ENCODE measurements around the gene ZNF853.

Gene ZNF853

DNA sequence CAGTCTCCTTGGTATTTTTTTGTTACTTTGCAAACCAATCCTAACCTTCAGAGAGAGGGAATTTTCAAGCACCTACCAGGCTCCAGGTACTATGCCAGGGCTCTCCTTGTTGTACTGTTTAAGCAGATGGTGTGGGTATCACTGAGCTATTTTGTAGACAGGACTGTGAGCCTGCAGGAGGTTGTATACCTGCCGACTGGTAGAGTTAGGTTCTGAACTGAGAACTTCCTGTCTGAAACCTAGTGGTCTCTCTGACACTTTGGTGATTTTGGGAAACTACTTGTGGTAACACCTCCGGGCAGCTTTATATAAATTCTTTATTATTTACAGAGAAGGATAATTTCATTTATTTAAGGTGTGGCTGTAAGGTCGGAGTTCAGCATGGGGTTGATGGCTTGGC lies 4.6 kb downstream of the ZNF853 start:
- TF ChIP-seq POU2F2 (IDR thresholded peaks at IDR 0.05; ENCODE audit: low read depth, low read length) (no peak), SPI1 (IDR thresholded peaks at IDR 0.05; ENCODE audit: low read depth, low read length) (no peak), TAF1 (IDR thresholded peaks at IDR 0.05; ENCODE audit: low read depth, low read length) (no peak), PAX5 (IDR thresholded peaks at IDR 0.05; ENCODE audit: insufficient read depth, low read length, severe bottlenecking) (no peak), POLR2A (IDR thresholded peaks at IDR 0.05; ENCODE audit: low read depth, low read length) (no peak), POLR2AphosphoS5 (IDR thresholded peaks at IDR 0.05; ENCODE audit: low read depth, low read length) (no peak)

DNA sequence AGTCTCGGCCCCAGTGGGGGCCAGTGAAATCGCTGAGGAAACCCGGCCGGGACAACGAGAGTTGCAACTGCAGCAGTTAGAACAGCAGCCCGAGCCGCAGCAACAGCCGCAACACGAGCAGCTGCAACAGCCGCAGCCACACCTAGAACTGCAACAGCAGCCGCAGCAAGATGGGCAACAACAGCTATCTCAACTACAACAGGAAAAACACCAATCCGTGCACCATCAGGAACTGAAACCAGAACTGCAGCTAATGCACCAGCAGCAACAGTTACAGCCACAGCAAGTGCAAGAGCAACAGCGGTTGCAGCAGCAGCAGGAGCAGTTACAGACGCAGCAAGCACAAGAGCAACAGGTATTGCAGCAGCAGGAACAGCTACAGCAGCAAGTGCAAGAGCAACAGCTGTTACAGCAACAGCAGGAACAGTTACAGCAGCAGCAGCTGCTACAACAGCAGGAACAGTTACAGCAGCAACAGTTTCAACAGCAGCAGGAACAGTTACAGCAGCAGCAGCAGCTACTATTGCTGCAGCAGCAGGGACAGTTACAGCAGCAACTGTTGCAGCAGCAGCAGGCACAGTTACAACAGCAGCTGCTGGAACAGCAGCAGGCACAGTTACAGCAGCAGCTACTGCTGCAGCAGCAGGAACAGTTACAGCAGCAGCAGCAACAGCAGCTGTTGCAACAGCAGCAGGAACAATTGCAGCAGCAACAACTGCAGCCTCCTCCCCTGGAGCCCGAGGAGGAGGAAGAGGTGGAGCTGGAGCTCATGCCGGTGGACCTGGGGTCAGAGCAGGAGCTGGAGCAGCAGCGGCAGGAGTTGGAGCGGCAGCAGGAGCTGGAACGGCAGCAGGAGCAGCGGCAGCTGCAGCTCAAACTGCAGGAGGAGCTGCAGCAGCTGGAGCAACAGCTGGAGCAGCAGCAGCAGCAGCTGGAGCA lies 6.1 kb downstream of the ZNF853 start:
- peak; percentile 89 for FAIRE-seq
- TF ChIP-seq TAF1 (IDR thresholded peaks at IDR 0.05; ENCODE audit: low read depth, low read length) (no peak), POLR2A (IDR thresholded peaks at IDR 0.05; ENCODE audit: low read depth, low read length) (no peak), SPI1 (IDR thresholded peaks at IDR 0.05; ENCODE audit: low read depth, low read length) (peak; percentile 78), POLR2AphosphoS5 (IDR thresholded peaks at IDR 0.05; ENCODE audit: low read depth, low read length) (no peak), PAX5 (IDR thresholded peaks at IDR 0.05; ENCODE audit: insufficient read depth, low read length, severe bottlenecking) (no peak), POU2F2 (IDR thresholded peaks at IDR 0.05; ENCODE audit: low read depth, low read length) (no peak)
- no peak for DNase-seq (ENCODE audit: insufficient read length, low spot score)

More for the DNA sequence above, 4.6 kb downstream of the ZNF853 start:
- DNase-seq (ENCODE audit: insufficient read length, low spot score) (no peak), FAIRE-seq (peak; percentile 16)

DNA sequence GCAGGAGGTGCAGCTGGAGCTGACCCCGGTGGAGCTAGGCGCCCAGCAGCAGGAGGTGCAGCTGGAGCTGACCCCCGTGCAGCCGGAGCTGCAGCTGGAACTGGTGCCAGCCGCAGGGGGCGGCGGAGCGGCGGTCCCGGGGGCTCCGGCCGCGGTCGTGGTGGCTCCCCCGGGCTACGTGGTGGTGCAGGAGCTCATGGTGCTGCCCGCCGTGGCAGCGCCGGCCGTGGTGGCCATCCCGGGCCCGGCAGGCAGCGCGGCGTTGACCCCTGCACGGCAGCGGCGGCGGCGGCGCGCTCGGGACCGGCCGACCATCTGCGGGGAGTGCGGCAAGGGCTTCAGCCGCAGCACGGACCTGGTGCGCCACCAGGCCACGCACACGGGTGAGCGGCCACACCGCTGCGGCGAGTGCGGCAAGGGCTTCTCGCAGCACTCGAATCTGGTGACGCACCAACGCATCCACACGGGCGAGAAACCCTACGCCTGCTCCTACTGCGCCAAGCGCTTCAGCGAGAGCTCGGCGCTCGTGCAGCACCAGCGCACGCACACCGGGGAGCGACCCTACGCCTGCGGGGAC lies 6.8 kb downstream of the ZNF853 start:
- FAIRE-seq (no peak), DNase-seq (ENCODE audit: insufficient read length, low spot score) (no peak)

DNA sequence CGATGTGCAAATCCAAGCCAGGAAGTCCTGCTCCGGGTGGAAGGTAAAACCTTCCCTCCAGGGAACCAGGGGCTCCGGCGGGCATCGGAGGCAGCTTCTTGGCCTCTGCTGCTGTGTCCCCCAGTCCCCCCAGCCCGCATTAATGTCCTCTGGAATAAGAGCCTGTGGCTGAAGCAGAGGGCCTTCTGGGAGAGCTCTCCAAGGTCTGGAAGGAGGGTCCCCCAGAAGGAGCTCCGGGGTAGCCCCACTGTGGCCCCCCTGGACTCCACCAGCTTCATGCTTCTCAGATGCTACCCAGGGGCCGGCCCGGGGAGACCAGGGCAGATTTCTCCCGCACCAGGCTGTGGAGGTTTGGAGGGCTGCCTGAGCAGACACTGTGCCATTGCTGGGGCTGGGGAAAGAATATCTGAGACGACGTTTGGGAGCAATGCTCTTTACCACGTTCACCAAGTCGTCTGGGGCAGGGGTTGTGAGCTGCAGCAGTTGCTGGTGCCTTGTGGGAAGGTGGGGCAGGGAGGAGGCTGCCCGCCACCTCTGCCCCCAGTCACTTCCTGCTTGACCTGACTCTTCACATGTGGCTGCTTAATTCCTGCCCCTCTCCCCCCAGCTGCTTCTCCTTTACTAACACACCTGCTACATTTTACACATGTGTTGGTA lies 8.3 kb downstream of the ZNF853 start:
- FAIRE-seq, result peak; percentile 40
- TF ChIP-seq POU2F2 (IDR thresholded peaks at IDR 0.05; ENCODE audit: low read depth, low read length) (no peak), POLR2A (IDR thresholded peaks at IDR 0.05; ENCODE audit: low read depth, low read length) (no peak), PAX5 (IDR thresholded peaks at IDR 0.05; ENCODE audit: insufficient read depth, low read length, severe bottlenecking) (no peak), POLR2AphosphoS5 (IDR thresholded peaks at IDR 0.05; ENCODE audit: low read depth, low read length) (no peak), TAF1 (IDR thresholded peaks at IDR 0.05; ENCODE audit: low read depth, low read length) (no peak), SPI1 (IDR thresholded peaks at IDR 0.05; ENCODE audit: low read depth, low read length) (no peak)
- DNase-seq (ENCODE audit: insufficient read length, low spot score), result no peak

More for the DNA sequence above, 6.8 kb downstream of the ZNF853 start:
- no peak for TF ChIP-seq TAF1 (IDR thresholded peaks at IDR 0.05; ENCODE audit: low read depth, low read length)
- no peak for TF ChIP-seq POLR2AphosphoS5 (IDR thresholded peaks at IDR 0.05; ENCODE audit: low read depth, low read length)
- TF ChIP-seq POLR2A (IDR thresholded peaks at IDR 0.05; ENCODE audit: low read depth, low read length), result no peak
- no peak for TF ChIP-seq PAX5 (IDR thresholded peaks at IDR 0.05; ENCODE audit: insufficient read depth, low read length, severe bottlenecking)
- TF ChIP-seq POU2F2 (IDR thresholded peaks at IDR 0.05; ENCODE audit: low read depth, low read length), result no peak
- no peak for TF ChIP-seq SPI1 (IDR thresholded peaks at IDR 0.05; ENCODE audit: low read depth, low read length)

DNA sequence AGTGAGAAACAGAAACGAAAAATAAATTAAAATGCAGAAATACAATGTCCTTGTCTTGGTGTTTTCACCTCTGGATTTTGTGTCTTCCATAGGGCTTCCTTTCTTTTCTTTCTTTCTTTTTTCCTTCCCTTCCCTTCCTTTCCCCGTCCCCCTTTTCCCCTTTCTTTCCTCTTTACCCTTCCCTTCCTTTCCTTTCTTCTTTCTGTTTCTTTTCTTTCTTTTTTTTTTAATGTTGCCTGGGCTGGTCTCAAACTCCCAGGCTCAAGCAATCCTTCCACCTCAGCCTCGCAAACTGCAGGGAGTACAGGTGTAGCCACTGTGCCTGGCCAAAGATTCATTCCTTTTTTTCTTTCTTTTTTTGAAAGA lies 8.8 kb downstream of the ZNF853 start:
- TF ChIP-seq POLR2A (IDR thresholded peaks at IDR 0.05; ENCODE audit: low read depth, low read length) (no peak), POU2F2 (IDR thresholded peaks at IDR 0.05; ENCODE audit: low read depth, low read length) (no peak), POLR2AphosphoS5 (IDR thresholded peaks at IDR 0.05; ENCODE audit: low read depth, low read length) (no peak), SPI1 (IDR thresholded peaks at IDR 0.05; ENCODE audit: low read depth, low read length) (no peak), PAX5 (IDR thresholded peaks at IDR 0.05; ENCODE audit: insufficient read depth, low read length, severe bottlenecking) (no peak), TAF1 (IDR thresholded peaks at IDR 0.05; ENCODE audit: low read depth, low read length) (no peak)
- FAIRE-seq, result no peak
- DNase-seq (ENCODE audit: insufficient read length, low spot score), result no peak

DNA sequence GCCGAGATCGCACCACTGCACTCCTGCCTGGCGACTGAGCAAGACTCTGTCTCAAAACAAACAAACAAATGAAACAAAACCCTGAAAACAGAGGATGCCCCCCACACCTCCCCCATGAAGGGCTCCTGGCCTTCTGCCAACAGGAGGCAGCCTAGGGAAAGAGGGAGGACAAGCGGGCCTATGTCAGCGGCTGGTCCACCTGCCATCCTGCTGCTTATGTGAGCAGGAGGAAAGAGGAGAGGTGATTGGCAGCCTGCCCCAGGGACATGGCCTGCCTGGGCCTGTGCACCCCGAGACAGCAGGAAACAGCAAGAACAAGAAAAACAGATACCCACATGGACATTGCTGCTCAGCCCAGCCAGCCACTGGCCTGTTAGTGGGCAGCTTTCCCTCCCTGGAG lies 12.6 kb downstream of the ZNF853 start:
- no peak for FAIRE-seq
- no peak for TF ChIP-seq PAX5 (IDR thresholded peaks at IDR 0.05; ENCODE audit: insufficient read depth, low read length, severe bottlenecking)
- TF ChIP-seq POLR2A (IDR thresholded peaks at IDR 0.05; ENCODE audit: low read depth, low read length), result no peak
- TF ChIP-seq SPI1 (IDR thresholded peaks at IDR 0.05; ENCODE audit: low read depth, low read length), result no peak
- TF ChIP-seq POU2F2 (IDR thresholded peaks at IDR 0.05; ENCODE audit: low read depth, low read length), result no peak
- no peak for TF ChIP-seq TAF1 (IDR thresholded peaks at IDR 0.05; ENCODE audit: low read depth, low read length)
- no peak for DNase-seq (ENCODE audit: insufficient read length, low spot score)

DNA sequence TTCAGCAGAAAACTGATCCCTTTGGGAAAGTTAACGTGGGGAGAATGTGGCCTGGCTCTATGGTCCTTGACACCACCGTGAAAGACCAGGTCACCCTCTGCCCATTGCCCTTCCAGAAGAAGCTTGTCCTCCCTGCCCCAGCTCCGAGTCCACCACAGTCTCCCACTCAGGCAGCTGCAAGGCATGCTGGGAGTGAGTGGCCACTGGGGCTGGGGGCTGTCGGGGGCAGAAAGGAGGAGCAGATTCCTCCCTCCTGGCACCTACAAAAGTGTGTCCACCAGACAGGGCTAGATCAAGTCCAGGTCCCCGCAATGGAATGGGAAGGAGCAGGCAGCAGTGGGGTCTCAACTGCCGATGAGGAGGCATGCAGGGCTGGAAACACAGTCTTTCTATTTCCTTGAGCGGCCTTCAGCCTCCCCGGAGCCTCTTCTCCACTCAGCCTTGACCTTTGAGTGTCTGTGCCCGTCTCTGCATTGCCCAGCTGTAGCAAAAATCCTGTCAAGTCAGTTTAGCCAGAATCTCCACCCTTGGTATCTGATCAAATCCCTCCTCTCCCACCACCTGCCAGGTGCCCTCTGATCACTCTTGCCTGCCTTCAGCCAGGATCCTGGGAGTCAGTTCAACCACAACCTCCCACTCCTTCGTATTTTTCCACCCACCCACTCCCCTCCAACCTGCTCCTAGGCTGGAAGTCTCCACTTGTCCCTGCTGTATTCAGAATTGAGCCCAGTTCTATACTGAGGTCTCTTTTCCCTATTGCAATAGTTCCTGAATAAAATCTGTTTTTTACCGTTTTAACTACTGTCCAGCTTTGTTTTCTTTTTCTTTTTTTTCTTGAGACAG lies 14.8 kb downstream of the ZNF853 start:
- TF ChIP-seq POLR2AphosphoS5 (IDR thresholded peaks at IDR 0.05; ENCODE audit: low read depth, low read length) (no peak), POLR2A (IDR thresholded peaks at IDR 0.05; ENCODE audit: low read depth, low read length) (no peak), PAX5 (IDR thresholded peaks at IDR 0.05; ENCODE audit: insufficient read depth, low read length, severe bottlenecking) (no peak), POU2F2 (IDR thresholded peaks at IDR 0.05; ENCODE audit: low read depth, low read length) (no peak), TAF1 (IDR thresholded peaks at IDR 0.05; ENCODE audit: low read depth, low read length) (no peak), SPI1 (IDR thresholded peaks at IDR 0.05; ENCODE audit: low read depth, low read length) (no peak)
- DNase-seq (ENCODE audit: insufficient read length, low spot score) (no peak), FAIRE-seq (no peak)

DNA sequence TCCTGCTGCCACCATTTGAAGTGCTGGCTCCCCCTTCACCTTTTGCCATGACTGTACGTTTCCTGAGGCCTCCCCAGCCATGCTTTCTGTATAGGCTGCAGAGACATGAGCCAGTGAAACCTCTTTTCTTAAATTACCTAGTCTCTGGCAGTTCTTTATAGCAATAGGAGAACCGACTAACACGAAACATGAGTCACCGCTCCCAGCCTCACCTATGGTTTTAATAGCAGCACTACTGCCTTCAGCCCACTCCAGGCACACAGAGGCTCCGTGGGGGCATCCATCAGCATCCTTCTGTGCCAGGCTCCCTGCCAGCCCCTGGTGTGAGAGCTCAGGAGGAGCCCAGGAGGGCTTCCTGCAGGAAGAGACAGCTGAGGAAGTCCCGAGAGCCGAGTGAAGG lies 16.2 kb downstream of the ZNF853 start:
- FAIRE-seq (no peak), DNase-seq (ENCODE audit: insufficient read length, low spot score) (no peak)
- TF ChIP-seq POLR2A (IDR thresholded peaks at IDR 0.05; ENCODE audit: low read depth, low read length) (no peak), TAF1 (IDR thresholded peaks at IDR 0.05; ENCODE audit: low read depth, low read length) (no peak), POLR2AphosphoS5 (IDR thresholded peaks at IDR 0.05; ENCODE audit: low read depth, low read length) (no peak), SPI1 (IDR thresholded peaks at IDR 0.05; ENCODE audit: low read depth, low read length) (no peak), POU2F2 (IDR thresholded peaks at IDR 0.05; ENCODE audit: low read depth, low read length) (no peak), PAX5 (IDR thresholded peaks at IDR 0.05; ENCODE audit: insufficient read depth, low read length, severe bottlenecking) (no peak)

Measured in GM12891 (cell line).